Measurements from ENCODE around the gene CASP4.
"Not testable (repeated sequence)": the region's sequence is repeated elsewhere in the genome, so short reads cannot be mapped to it uniquely, and the experiment has no call there.

The CASP4 gene

GRCh38 chr11:104968355-104968855 is at the start of gene CASP4:
Gene CASP4 (minus strand): TSS chr11:104968574. CDS start chr11:104968525, 49 bp downstream.
- DNase-seq (ENCODE audit: low spot score) = no peak

DNA sequence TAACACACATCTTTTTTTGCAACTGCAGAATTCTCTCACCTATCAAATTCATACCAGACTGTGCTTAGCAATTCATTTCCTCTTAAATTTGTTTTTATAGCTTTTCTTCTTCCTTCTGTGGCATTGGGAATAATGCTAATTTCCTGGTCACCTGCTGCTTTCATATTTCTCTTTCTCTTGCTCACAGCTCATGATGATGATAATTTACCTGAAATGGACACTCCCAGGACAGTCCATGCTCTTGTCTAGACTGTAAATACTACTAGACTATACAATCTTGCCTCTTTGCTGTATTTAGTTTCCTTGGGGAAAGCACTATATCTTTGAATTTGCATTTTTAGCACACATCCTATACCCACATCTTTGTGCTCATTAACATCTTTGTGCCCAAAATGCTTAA is 39.1 kb upstream of the CASP4 start:
- DNase-seq (ENCODE audit: low spot score) = no peak

- no peak for DNase-seq (ENCODE audit: low spot score)
Measured at GRCh38 chr11:105005451-105005845, 37.1 kb upstream of the CASP4 start.

- DNase-seq (ENCODE audit: low spot score) = no peak
Measured at GRCh38 chr11:105004021-105004420, 35.6 kb upstream of the CASP4 start.

GRCh38 chr11:105003151-105003550 is 34.8 kb upstream of the CASP4 start:
- no peak for DNase-seq (ENCODE audit: low spot score)

DNA sequence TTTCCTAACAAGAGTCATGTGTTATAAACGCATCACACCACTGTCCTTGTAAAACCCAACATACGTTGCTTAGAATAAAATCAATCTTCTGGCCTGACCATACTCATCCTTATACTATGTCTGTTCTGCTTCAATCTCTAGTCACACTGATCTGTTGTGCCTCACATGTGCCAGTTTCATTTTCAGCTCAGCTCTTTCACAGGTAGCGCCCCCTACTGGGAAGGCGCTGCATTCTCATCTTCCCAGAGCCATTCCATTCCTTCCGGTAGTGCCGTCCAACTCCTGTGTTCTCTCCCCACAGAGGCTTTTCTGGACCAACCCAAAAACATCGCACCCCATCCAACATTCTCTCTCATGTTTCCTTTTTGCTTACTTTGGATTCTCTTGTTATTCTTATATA is 32.4 kb upstream of the CASP4 start:
- DNase-seq (ENCODE audit: low spot score) = peak; percentile 35

DNA sequence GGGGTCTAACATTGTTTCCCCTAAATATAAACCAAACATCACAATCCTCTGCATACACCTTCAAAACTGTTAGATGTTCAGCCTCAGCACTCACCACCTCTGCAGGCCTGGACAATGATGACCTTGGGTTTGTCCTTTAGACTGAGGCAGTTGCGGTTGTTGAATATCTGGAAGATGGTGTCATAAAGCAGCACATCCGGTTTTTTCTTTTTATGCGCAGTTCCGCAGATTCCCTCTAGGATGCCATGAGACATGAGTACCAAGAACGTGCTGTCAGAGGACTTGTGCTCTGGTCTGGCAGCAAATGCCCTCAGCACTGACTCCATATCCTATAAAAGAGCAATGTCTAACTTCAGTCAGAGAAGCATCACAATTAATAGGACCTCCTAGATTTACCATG is 31.8 kb upstream of the CASP4 start:
- no peak for DNase-seq (ENCODE audit: low spot score)

GRCh38 chr11:104999721-105000120 is 31.3 kb upstream of the CASP4 start:
- no peak for DNase-seq (ENCODE audit: low spot score)

GRCh38 chr11:104997288-104997687 is 28.9 kb upstream of the CASP4 start:
- no peak for DNase-seq (ENCODE audit: low spot score)

DNA sequence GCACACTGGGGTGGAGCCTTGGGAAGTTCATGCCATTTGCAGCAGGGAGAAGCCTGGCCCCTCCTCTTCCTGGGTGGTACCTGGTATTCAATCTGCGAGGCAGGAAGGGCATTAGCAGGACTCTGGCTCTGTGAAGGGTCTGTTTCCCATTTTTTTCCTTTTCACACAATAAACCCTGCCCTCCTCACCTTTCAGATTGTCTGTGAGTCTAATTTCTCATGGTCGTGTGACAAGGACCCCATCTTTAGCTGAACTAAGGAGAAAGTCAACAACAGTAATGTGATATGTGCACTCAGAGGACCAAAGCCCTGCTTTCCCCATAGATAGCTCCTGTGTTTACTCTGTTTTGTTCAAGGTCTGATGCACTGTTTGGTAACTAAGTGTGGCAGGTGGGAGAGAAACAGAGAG is 26.6 kb upstream of the CASP4 start:
- no peak for DNase-seq (ENCODE audit: low spot score)

DNA sequence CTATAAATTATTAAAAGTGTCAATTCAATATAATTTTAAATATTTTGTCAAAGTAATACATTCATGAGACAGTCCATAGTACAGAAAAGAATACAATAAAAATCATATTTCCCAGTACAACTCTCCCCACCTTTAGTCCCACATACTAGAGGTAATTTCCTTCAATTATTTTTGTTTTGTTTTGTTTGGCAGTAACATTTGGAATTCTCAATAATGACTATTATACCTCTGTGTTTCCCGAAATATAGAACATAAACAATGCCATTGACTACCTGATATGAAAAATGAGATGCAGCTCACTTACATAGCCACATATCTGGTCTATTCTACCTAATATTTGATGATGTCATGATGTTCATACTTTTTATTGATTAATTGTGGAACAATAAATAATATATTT is 24.4 kb upstream of the CASP4 start:
- DNase-seq (ENCODE audit: low spot score) = no peak

GRCh38 chr11:104991994-104992393 is 23.6 kb upstream of the CASP4 start:
- DNase-seq (ENCODE audit: low spot score) = no peak

DNA sequence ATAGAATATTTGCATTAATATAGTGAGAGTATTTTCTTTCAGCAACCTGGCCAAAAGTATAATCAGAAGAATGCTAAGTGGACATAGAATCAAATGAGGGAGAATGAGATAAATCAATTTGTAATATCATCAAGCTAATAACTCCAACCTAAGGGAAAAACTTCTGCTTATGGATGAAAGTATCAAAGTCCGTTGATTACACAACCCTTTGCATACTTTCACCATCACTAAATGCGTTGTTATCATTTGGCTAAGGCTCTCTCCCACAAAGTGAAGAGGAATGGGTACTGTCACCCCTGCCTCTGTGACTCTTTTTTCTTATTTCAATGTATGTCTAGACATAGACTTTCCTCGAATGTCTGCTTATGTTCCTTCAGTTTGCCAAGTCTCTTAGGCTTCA is 16.4 kb upstream of the CASP4 start:
- DNase-seq (ENCODE audit: low spot score) = no peak

DNA sequence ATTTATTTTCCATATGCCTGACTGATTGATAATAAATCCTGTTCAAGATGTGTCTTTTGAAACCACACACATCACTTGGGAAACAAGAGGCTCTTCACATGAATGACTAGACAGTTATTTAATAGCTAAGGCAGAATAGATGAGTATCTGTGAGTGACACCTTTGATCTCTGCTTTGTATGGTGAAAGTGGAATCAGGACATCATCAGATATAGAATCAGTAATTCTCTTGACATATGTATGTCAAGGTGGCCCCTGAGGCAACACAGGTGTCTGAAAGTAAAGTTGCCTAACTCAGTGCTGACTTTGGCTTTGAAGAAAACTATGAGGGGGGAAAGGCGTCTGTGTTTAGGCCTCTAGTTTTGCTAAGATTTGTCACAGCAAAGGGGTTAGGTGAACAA is 11.5 kb upstream of the CASP4 start:
- DNase-seq (ENCODE audit: low spot score) = no peak

GRCh38 chr11:104973616-104974015 is 5.2 kb upstream of the CASP4 start:
- no peak for DNase-seq (ENCODE audit: low spot score)

DNA sequence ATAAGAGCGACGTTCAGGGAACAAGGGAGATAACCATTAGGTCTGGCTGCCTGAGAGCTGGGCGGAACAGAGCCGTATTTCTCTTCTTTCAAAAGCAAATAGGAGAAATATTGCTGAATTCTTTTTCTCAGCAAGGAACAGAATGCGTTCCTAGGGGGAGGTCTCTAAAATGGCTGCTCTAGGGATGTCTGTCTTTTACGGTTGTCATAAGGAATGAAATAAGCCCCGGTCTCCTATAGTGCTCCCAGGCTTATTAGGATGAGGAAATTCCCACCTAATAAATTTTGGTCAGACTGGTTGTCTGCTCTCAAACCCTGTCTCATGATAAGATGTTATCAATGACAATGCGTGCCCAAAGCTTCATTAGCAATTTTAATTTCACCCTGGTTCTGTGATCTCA is 4.5 kb upstream of the CASP4 start:
- not testable (repeated sequence) for DNase-seq (ENCODE audit: low spot score)

GRCh38 chr11:104970756-104971155 is 2.4 kb upstream of the CASP4 start:
- no peak for DNase-seq (ENCODE audit: low spot score)

- DNase-seq (ENCODE audit: low spot score) = no peak
Measured at GRCh38 chr11:104968856-104969776, 742 bp upstream of the CASP4 start.

- no peak for DNase-seq (ENCODE audit: low spot score)
Measured at GRCh38 chr11:104967534-104968354, 630 bp downstream of the CASP4 start.

DNA sequence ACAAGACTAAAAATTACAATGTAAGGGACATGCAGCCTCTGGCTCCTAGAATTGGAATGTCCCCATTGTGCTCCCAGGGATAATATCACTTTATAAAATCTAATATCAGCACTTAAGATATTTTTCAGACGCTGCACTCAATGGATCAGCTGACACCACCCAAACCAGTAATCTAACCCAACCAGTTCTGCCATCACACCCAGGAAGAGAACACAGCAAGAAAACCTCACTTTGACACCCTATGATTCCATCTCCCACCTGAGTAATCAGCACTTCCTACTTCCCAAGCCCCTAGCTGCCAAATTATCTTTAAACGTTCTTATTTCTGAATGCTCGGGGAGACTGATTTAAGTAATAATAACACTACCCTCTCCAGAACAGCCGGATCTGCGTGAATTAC is 2.6 kb downstream of the CASP4 start:
- DNase-seq (ENCODE audit: low spot score) = no peak

DNA sequence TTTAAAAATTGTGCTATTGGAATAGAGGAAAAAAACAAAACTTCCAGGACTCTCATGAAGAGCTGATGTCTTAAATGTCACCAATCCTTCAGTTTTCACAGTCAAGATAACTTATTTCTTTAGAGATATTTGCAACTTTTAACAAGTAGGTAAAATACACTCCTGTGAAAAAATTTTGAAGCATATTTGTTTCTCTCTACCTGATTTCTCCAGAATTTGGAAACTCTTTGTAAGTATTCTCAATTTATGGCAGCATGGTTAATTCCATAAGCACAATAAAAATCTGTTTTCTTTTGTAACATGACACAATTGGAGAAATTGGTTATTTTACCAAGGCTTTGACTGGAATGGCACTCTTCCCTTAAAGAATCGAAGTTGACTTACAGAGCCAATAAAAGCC is 4.1 kb downstream of the CASP4 start:
- DNase-seq (ENCODE audit: low spot score) = no peak

DNA sequence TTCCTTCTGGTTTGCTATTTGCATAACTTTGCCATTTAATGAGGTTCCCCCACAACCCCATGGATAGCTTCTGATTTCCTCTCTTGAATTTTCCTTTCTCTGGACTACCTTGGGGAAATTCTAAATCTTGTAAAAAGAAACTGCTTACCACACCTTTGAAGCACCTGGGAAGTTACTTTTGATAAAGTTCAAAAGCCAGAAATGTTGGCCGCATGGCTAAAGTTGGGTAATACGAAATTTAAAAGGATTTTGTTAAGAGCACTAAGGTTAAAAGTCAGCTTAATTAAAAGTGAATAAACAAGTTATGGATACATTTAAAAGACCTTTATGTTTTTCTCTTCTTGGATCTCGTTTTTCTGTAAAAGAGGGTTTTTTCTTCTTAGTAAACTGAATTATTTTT is 5.5 kb downstream of the CASP4 start:
- DNase-seq (ENCODE audit: low spot score) = no peak

DNA sequence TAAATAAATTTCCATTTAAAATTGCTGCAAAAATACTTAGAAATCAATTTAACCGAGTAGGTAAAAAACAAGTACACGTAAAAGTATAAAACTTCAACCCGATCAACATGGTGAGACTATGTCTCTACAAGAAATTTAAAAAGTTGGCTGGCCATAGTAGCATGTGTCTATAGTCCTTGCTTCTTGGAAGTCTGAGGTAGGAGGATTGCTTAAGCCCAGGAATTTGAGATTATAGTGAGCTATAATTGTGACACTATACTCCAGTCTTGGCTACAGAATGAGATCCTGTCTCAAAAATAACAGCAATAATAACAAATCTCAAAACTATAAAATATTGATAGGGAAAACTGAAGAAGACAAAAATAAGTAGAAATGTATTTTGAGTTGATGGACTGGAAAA is 11.1 kb downstream of the CASP4 start:
- DNase-seq (ENCODE audit: low spot score) = no peak
